GM21390 (cell line): ENCODE results near the gene DGKQ.

Source experiments
- ATAC-seq: cut with Tn5 transposase; IDR thresholded peaks from one replicate; pipeline ENCODE4 v1.9.1; 2021; ENCODE audit not compliant: unreplicated experiment

DGKQ gene

DNA sequence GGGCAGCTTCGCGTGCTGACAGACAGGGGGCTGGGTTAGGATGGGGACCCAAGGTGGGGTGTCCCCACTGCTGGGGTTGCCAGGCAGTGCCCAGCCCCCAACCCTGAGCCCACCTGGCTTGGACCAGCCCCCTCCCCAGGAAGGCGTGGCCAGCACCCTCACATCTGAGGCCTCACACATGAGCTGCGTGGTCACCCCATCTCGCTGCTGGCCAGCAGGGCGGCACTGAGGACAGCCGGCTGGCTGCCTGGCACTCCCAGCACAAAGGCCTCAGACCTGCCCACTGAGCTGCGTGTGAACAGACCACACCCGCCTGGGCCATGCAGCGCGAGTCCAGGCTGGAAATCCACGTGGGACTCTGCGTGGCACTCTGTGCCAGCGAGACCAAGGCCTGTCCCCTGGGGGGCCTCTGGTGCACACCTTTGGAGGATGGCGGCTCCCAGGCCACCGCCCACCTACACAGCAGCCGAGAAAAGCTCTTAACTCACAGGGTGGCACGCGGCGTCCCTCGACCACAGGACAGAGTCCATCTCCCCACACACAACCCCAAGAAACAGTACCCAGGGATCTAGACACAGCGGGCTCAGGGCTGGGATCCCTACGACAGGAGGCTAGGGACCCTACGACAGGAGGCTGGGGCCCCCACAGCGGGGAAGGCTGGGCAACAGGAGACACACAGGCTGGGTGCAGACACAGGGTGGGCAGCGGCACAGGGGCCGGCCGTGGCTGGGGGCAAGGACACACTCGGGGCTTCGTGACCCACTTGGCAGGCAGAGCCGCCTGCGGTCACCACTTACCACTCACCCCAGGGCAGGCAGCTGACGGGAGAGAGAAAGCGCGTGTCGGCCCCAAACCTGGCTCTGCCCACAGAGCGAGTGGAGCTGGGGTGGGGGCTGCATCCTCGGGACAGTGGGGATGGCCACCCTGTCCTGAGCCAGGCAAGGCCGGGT lies 9.8 kb downstream of the DGKQ start:
- no peak for ATAC-seq

DNA sequence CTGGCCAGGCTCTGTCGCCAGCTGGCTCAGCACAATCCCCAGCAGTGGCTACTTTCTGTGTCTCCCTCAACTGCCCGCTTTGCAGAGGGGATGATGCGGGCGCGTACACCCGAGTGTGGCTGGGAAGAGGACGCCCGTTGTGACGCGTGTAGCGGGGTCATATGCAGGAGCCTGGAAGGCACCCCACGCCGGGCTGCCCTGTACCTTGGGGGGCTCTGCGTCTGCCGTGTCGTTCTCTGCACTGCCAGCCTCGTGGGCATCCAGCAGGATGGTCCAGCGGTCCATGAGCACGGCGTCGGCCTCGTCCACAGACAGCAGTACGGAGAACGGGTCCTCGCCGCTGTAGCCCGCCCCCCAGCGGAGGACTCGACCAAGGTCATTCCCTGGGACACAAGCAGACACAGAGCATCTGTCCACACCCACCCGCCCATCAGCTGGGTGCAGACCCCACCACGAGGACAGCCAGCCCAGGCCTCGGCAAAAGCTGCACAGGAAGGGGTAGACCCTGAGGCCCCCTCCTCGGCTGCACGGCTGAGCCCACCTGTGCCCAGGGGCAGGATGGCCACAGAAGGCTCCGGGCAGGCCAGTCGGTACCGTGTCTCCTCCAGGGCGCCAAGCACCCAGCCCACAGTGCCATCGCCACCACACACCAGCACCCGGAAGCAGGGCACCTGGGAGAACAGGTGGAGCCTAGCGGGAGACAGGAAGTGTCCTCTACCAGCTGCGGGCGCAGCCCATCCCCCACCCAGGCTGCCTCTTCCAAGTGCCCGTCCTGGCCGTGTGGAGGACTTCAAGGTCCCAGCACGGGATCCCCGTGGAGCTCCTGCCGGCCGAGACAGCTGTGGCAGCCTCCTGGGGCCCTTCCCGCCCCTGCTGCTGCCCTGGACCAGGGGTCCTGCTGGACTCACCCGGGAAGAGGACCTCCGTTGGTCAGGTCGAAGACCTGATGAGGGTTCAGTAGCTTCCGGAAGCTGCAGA lies 10.8 kb downstream of the DGKQ start:
- no peak for ATAC-seq

DNA sequence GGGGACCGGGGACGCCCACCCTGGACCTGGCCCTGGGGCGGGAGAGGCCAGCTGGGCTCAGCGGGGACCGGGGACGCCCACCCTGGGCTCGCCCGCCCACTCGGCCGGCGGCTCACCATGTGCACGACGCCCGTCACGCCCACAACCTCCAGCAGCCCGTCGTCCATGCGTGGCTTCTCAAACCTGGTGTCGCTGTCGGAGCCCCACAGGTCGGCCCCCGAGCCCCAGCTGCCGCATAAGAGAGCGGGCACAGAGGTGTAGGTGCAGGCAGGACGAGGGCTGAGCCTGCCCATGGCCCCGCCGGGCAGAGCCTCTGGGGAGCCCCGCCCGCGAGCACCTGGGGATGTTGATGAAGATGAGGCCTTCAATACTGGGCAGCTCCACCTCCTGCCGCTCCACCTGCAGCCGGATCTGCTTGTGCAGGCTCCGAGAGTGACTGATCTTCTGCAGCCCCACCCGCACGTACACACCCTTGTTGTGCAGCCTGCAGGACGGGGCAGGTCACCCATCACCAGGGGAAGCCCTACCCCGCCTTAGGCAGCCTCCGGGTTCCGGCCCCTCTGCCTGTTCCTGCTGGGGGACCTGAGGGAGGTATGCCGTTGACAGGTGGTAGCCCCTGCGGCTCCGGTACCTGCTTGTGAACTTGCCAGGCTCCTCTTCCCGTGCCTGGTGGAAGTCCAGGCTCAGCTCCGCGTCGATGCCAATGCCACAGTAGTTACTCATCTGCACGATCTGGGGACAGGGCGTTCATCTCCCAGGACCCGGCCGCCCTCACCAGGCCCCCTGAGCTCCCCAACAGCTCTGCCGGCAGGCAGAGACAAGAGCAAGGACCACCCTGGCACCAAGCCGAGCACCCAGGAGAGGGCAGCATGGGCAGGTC lies 11.8 kb downstream of the DGKQ start:
- no peak for ATAC-seq

DNA sequence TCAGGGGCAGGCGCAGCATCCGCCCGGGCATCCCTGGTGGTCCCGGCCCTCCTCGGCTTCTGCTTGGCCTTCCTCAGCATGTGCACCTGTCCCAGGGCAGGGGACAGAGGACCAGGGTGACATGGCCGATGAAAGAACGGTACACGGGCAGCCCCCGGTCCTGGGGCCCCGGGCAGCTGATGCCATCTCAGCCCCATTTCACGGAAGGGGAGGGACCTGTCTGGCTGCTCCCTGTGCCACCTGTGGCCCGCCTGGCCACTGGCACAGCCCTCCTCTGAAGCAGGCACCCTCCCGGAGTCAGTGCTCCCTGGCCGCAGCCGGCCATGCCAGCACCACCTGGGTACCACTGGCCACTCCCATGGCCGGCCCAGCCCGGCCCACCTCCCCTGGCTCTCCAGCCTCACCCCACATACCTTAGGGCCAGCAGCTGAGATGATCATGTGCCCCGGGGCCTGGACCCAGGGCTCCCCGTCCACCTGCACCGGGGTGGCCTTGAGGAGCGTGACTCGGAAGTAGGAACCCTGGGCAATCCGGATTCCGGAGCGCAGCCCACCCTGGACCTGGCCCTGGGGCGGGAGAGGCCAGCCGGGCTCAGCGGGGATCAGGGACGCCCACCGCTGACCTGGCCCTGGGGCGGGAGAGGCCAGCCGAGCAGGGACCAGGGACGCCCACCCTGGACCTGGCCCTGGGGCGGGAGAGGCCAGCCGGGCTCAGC lies 12.6 kb downstream of the DGKQ start:
- no peak for ATAC-seq

DNA sequence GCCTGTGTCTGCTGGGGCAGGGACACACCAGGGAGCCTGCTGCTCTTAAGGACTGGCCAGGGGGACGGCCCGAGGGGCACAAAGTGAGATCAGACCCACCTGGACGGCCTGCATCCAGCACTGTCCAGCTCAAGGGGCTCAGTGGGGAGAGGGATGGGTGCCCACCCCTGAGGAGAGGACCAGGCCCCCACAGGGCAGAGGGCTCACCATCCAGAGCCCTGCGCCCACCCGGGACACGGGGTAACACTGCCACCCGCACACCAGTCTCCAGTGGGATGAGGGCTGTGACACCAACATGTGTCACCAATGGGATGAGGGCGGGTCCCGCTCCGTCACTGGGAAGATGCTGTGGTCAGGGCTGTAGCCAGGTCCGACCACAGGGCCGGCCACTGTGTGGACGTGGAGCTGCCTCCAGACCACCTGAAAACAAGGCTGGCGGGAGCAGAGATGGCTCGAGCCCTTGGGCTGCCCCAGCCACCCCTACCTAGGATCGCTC lies 13.2 kb downstream of the DGKQ start:
- ATAC-seq = no peak

GRCh38 chr4:959338-960139 lies 13.8 kb downstream of the DGKQ start:
- ATAC-seq = no peak

DNA sequence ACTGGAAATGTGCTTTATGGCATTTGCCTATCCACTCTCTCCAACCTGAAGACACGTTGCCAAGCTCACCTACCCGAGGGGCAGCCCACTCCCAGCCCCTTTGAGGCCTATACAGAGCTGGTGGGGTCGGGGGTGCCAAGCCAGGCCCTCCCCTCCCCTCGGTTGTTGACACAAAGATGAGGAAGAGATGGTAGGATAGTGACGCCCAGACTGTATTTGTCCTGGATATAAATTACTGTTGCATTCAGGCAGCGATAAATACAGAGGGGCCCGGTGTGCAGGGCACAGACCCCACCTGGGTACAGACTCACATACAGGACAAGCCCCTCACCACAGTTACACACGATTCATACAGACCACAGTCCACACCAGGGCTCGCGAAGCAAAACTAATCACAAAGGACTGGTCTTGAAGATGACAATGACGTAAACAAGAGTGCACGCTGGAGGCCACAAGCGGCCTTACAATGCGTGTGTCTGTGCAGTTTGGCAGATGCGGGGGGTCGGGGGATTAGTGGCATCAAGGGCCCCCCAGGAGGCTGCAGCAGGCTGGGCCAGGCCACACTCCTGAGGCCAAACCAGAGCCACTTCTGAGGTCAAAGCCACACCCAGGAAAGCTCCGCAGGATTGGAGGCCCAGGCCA lies 14.6 kb downstream of the DGKQ start:
- no peak for ATAC-seq

DNA sequence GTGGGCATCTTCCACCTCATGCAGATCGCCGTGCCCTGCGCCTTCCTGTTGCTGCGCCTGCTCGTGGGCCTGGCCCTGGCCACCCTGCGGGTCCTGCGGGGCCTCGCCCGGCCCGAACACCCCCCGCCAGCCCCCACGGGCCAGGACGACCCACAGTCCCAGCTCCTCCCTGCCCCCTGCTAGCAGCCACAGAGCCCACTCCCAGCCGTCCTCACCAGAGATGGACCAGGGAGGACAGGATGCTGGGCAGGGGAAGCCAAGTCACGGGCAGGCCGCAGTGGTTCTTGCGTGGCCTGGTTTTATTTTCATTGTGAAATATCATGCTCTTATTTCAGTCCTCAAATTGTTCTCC lies 15.1 kb downstream of the DGKQ start:
- ATAC-seq = no peak

DNA sequence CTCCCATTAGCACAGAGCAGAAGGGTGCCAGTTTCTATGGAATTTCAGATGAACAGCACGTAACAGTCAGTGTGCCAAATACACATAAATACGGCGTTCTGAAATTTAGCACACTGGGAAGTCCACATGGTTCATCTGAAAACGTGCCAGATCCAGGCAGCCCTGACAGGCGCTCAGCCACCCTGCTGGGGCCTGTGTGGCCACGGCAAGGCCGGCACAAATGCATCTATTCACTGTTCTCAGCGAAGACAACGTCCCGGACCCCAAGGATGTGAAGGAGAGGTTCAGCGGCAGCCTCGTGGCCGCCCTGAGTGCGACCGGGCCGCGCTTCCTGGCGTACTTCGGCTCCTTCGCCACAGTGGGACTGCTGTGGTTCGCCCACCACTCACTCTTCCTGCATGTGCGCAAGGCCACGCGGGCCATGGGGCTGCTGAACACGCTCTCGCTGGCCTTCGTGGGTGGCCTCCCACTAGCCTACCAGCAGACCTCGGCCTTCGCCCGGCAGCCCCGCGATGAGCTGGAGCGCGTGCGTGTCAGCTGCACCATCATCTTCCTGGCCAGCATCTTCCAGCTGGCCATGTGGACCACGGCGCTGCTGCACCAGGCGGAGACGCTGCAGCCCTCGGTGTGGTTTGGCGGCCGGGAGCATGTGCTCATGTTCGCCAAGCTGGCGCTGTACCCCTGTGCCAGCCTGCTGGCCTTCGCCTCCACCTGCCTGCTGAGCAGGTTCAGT lies 15.6 kb downstream of the DGKQ start:
- ATAC-seq = no peak

- no peak for ATAC-seq
These were observed 16.2 kb downstream of the DGKQ start for GRCh38 chr4:957231-957580.

DNA sequence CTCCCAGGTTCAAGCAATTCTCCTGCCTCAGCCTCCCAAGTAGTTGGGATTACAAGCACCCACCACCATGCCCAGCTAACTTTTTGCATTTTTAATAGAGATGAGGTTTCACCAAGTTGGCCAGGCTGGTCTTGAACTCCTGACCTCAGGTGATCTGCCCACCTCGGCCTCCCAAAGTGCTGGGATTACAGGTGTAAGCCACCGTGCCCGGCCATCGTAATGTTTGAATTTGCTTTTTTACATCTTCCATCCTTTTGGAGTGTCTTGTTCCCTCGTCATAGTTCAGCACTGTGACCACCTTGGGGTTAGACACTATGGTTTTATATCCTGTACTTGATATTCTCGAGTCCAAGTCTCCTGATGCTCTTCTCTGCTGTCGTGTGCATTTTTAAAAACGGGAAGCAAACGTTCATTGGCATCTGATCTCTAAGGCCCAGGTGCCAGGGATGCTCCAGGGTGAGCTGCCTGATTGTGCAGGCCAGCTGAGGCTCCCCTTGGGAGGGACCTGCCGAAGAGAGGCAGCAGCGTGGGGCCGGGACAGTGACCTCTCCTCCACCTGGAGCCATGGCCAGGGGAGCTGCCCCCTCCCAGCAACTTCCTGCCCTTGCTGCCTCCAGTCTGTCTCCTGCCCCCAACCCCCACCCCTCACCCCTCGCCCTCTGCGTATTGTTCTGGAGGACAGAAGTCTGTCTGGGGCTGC lies 16.7 kb downstream of the DGKQ start:
- no peak for ATAC-seq

DNA sequence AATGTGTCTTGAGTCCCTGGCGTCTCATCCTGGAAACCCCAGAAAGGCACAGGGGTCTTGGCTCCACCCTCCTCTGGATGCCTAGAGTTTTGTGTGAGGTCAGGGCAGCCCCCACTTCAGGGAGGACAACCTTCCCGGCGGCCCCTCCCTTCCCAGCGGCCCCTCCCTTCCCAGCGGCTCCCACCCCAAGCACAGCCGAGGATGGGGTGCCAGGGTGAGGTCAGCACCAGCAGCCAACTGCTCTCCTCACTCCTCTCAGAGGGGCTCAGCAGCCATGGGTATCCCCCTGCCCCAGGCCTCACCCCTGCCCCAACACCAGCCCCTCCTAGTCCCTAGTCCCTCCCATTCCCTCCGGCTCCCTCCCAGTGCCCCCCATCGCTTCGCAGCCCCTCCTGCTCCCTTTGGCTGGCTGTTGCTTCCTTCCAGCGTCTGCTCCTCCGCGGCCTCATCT lies 17.4 kb downstream of the DGKQ start:
- ATAC-seq = no peak

- no peak for ATAC-seq
These were observed 18.0 kb downstream of the DGKQ start for GRCh38 chr4:955161-955921.

DNA sequence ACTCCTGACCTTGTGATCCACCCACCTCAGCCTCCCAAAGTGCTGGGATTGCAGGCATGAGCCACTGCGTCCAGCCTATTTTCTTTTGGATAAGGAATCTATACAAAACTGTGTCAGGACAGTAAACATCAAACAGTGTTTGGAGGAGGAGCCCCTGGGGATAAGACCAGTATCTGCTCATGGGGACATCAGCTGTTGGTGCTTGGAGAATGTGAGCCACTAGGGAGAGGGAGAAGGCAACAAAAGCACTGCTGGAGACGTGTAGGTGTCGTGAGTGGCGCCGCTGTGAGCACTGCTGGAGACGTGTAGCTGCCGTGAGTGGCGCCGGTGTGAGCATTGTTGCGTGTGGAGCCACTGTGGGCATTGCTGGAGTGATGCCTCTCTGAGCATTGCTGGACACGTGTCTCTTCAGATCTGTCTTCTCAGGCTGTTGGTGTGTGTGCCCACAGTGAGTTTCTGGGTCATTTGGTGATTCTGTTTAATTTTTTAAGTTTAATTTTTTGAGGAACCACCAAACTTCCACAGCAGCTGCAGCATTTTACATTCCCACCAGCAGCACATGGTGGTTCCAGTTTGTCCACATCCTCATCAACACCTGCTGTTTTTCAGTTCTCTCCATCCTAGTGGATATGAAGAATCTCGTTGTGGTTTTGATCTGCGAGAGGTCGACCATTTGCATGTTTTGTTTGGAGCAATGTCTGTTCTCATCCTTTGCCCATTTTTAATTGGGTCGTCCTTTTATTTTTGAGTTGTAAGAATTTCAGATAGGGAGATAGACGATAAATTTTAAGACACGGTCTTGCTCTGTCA lies 19.0 kb downstream of the DGKQ start:
- ATAC-seq = no peak

- ATAC-seq = no peak
These were observed 19.8 kb downstream of the DGKQ start for GRCh38 chr4:953574-953915.
